Gastrocnemius medialis (tissue), 4 donors: ENCODE data around the gene SPN. TPM values are rescaled to one million over a fixed set of nuclear protein-coding genes. Genes with fewer than 3 reads are reported as not detected.
"Not testable (repeated sequence)": the region's sequence is repeated elsewhere in the genome, so short reads cannot be mapped to it uniquely, and the experiment has no call there.

ENCODE experiments used
- ATAC-seq, 2 donors: fragments of 150-250 bp; one replicate each; pipeline ENCODE4 v1.9.1; 2016
- DNase-seq, 2 donors: peaks; one replicate each; pipeline ENCODE4 v3.0.0-alpha.2; 2019
- H3K27ac ChIP-seq, 4 donors: fragments of 200-600 bp; sonication (generic); 1 replicate in 1 of 4; 2 replicates in 3 of 4; pipeline ENCODE4 v1.5.1; 2016 to 2018; ENCODE audit warnings: mild to moderate bottlenecking in 2 of 4, moderate library complexity in 1 of 4
- H3K27me3 ChIP-seq, 3 donors: fragments of 200-600 bp; sonication (generic) in 2 of 3; 1 replicate in 1 of 3; 2 replicates in 2 of 3; pipeline versions ENCODE4 v1.5.1 to v1.6.0; 2016 to 2019; ENCODE audit warnings: mild to moderate bottlenecking in 1 of 3, moderate library complexity in 1 of 3
- H3K36me3 ChIP-seq, 2 donors: fragments of 200-600 bp; sonication (generic) in 1 of 2; one replicate each; pipeline ENCODE4 v1.5.1; 2017 to 2018
- H3K4me1 ChIP-seq, 2 donors: fragments of 200-600 bp; sonication (generic) in 1 of 2; one replicate each; pipeline ENCODE4 v1.5.1; 2016 to 2017; ENCODE audit warnings: mild to moderate bottlenecking in 2 of 2
- H3K4me3 ChIP-seq, 4 donors: fragments of 200-600 bp; sonication (generic) in 3 of 4; 1 replicate in 1 of 4; 2 replicates in 3 of 4; pipeline ENCODE4 v1.5.1; 2016 to 2019; ENCODE audit warnings: mild to moderate bottlenecking in 2 of 4
- H3K9me3 ChIP-seq, 3 donors: fragments of 200-600 bp; sonication (generic) in 2 of 3; 1 replicate in 1 of 3; 2 replicates in 2 of 3; pipeline ENCODE4 v1.5.1; 2016 to 2019
- CTCF ChIP-seq, 5 experiments: fragments of 450-650 bp in 3 of 5; fragments of 200-600 bp in 2 of 5; sonication (generic) in 2 of 5; IDR thresholded peaks in 4 of 5; conservative IDR thresholded peaks in 1 of 5; 1 replicate in 4 of 5; 2 replicates in 1 of 5; pipeline ENCODE4 v1.5.1; 2016 to 2019; ENCODE audit warnings: antibody characterized with exemption in 5 of 5, mild to moderate bottlenecking in 3 of 5, moderate library complexity in 3 of 5
- POLR2A ChIP-seq, 2 donors: fragments of 450-650 bp; IDR thresholded peaks; one replicate each; pipeline ENCODE4 v1.6.1; 2017; ENCODE audit warnings: antibody characterized with exemption in 2 of 2, mild to moderate bottlenecking in 2 of 2, moderate library complexity in 2 of 2
- in situ Hi-C, 4 donors: fragments of 200-750 bp; cut with MboI; loops; one replicate each; pipeline versions ENCODE4 v1.15.0 to v1.8.0; 2017; ENCODE audit warnings: low sequenced_read_pairs in 4 of 4
- intact Hi-C: fragments of 100-400 bp; cut with DNase I; formaldehyde crosslinking; loops from one replicate; pipeline ENCODE4 v1.15.1; 2023; ENCODE audit warnings: low total_unique reads
- total RNA-seq, 4 donors: library from RNA; depleted of rRNA; stranded (reverse); fragments of >200 nt; gene quantifications; one replicate each; pipeline versions ENCODE4 v1.1.0 to v1.2.3, GENCODE V29; 2016

SPN gene
- total RNA-seq, 4 donors from 2014 or later: 0.12 to 0.88 (median 0.84) TPM; not detected in 1

DNA sequence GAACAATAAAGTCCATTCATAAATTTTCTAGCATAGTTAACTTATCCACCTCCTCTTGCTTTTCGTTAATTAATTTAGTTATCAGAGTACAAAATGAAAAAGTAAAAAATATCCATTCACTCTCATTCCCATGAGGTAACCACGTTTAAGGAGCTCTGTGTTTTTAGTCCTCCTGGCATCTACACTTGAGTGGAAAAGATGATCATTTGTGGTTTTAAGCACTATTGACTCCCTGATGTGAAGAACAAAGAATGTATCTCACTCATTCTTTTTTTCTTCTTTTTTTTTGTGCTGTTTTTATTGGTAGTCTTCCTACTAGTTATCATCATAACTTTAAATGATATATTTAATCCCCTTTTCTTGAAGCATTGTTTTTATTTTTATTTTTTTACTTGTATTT is 42.0 kb downstream of the SPN start:
- no peak for ATAC-seq
- Histone ChIP-seq H3K27me3 (no peaks in the 10 kb centered on the region), H3K27ac (no peak overlapping the region), H3K9me3 (no peaks in the 10 kb centered on the region), H3K4me1 (no peaks in the 10 kb centered on the region), H3K4me3 (no peak overlapping the region), H3K36me3 (no peaks in the 10 kb centered on the region)
- in situ Hi-C loops (loop anchor here in 1 of 4 donors (10.0 kb wide), 1 partner anchor 320 kb away; the partner anchor contains the start of gene C16orf92), intact Hi-C loops (no loop called here)
- TF ChIP-seq CTCF (IDR thresholded peaks at IDR 0.05 in 4 of 5, conservative IDR thresholded peaks at IDR 0.05 in 1 of 5) (no peak), POLR2A (IDR thresholded peaks at IDR 0.05) (no peak)
- DNase-seq: no peak

DNA sequence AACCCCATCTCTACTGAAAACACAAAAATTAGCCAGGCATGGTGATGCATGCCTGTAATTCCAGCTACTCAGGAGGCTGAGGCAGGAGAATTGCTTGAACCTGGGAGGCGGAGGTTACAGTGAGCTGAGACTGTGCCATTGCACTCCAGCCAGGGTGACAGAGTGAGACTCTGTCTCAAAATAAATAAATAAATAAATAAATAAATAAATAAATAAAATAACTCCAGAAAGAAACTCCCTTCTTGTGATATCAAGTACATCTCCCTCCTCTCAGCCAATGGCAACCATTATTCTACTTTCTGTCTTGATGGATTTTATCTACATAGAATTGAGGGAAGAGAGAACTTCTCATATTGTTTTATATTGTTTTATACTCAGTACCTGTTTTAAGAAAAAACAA is 44.1 kb downstream of the SPN start:
- H3K4me1 ChIP-seq, DNase-seq, H3K36me3 ChIP-seq, H3K27me3 ChIP-seq, H3K27ac ChIP-seq, ATAC-seq, intact Hi-C loops, H3K4me3 ChIP-seq, H3K9me3 ChIP-seq: not testable (repeated sequence)
- in situ Hi-C loops: loop anchor here in 1 of 4 donors (10.0 kb wide), 1 partner anchor 318 kb away; the partner anchor contains the start of gene C16orf92

DNA sequence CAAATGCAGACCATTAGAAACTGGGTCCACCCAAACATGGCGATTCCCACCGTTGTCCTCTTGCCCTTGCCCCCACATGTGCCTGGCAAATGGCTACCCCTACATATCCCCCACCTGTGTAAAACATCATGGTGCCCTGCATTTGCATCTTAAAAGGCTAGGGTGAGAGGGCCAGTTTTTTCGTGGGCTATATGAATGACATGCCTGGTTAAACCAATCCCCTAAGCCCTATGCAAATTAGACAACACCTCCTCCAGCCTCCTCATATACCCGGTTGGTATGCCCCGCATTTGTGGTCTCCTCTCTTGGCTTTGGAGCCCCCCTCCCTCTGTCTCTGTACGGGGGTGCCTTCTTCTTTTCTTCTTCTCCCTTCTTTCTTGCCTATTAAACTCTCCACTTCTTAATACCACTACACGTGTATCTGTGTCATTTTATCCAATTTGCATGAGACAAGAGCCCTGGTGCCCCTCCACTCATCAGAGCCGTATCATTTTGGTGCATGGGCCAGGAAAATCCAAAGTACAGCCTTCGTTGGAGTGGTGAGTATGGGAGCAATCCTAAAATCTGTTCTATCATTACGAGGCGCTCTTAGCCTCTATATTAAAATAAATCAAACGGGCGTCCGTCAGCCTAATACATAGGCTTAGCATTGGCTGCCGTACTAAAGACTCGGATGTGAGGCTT is 46.0 kb downstream of the SPN start:
- in situ Hi-C loops: loop anchor here in 1 of 4 donors (10.0 kb wide), 1 partner anchor 316 kb away; the partner anchor contains the start of gene C16orf92
- no peak overlapping the region for H3K4me3 ChIP-seq
- DNase-seq (no peak), ATAC-seq (no peak)
- no peaks in the 10 kb centered on the region for H3K9me3 ChIP-seq
- intact Hi-C loops: no loop called here
- H3K27ac ChIP-seq: no peak overlapping the region
- H3K27me3 ChIP-seq: no peaks in the 10 kb centered on the region
- no peak for TF ChIP-seq POLR2A (IDR thresholded peaks at IDR 0.05)
- no peak for TF ChIP-seq CTCF (IDR thresholded peaks at IDR 0.05 in 4 of 5, conservative IDR thresholded peaks at IDR 0.05 in 1 of 5)
- peaks cover 0 to 3% of the 10 kb centered on the region in 2 donors for H3K4me1 ChIP-seq
- no peaks in the 10 kb centered on the region for H3K36me3 ChIP-seq

DNA sequence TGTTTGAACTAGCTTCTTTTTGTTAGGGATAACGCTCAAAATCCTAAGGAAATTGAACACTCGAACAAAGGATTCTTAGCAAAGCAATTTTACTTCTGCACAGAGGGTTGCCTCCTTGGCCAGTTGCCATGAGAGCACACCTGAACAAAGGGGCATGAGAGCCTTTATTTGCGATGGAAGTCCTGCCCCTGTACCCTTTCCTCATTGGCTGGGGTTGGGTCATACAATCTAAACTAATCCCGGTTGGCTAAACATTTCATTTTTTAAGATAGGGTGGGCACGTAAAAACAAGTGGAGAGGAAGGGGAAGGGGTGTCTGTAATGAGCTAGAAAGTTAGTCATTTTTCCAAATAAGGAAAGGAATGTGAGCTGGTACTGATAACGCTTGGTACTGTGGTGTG is 46.6 kb downstream of the SPN start:
- DNase-seq, H3K4me3 ChIP-seq, ATAC-seq, H3K27ac ChIP-seq, H3K4me1 ChIP-seq, H3K36me3 ChIP-seq, intact Hi-C loops, H3K27me3 ChIP-seq, H3K9me3 ChIP-seq: not testable (repeated sequence)
- in situ Hi-C loops: loop anchor here in 2 of 4 donors (10.0 kb wide), 2 partner anchors 75 to 315 kb away; partner anchors contain the start of gene C16orf92 (in 1 of the 2)

DNA sequence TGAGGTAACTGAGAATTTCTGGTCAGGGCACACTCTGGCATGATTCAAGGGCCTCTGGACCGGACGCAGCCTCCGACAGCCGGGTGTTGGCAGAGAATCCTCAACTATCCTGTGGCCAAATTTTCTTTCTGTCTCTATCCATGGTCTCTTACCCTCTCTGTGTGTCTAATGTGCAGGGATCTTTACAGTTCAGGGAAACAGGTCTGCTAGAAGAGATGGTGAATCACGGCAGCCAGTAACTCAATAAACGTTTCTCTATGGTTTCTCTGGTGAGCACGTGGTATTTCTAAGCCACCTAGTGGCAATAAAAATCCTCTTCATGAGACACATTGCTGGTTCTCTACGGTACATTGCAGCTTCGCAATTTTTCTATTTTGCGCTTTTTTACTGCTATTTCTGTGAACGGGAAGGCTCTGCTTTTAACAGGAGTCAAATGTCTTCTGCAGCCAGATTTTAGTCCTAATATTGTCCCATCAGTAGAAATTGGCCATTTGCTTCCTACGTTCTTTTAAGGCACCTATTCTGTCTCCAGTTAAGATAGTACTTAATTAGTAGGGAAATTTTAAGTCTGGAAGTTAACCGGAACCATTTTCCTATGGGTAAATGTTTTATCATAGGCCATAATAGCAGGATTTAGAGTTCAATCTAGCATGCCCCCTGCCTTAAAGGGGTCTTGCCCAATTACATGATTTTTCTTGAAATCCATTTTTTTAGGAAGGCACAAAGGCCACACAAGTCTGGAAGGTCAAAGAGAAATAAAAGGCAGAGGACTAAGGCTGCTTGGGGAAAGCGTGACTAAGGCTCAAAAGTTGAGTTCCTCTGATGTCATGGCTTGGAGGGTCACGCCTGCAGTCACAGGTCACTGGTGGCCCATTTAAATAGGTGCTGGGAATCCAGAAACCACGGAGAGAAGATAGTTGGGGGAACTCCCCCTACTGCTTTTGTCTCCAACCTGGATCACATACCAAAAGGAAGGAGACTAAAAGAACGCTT is 47.5 kb downstream of the SPN start:
- Histone ChIP-seq H3K36me3 (no peaks in the 10 kb centered on the region), H3K4me3 (peak overlapping the region in 2 of 4 donors; percentile 19 to 25), H3K27me3 (no peaks in the 10 kb centered on the region), H3K9me3 (no peaks in the 10 kb centered on the region), H3K4me1 (peaks cover 0 to 3% of the 10 kb centered on the region in 2 donors), H3K27ac (no peak overlapping the region)
- intact Hi-C loops (no loop called here), in situ Hi-C loops (loop anchor here in 1 of 4 donors (10.0 kb wide), 1 partner anchor 74 kb away; no protein-coding TSS in a partner anchor)
- ATAC-seq: peak; percentile 93 to 100
- no peak for DNase-seq
- TF ChIP-seq CTCF (IDR thresholded peaks at IDR 0.05 in 4 of 5, conservative IDR thresholded peaks at IDR 0.05 in 1 of 5) (peak; percentile 58 to 69 (median 64)), POLR2A (IDR thresholded peaks at IDR 0.05) (no peak)
